Measurements from ENCODE around the gene USP6.
"Not testable (repeated sequence)": the region's sequence is repeated elsewhere in the genome, so short reads cannot be mapped to it uniquely, and the experiment has no call there.

Gene USP6

DNA sequence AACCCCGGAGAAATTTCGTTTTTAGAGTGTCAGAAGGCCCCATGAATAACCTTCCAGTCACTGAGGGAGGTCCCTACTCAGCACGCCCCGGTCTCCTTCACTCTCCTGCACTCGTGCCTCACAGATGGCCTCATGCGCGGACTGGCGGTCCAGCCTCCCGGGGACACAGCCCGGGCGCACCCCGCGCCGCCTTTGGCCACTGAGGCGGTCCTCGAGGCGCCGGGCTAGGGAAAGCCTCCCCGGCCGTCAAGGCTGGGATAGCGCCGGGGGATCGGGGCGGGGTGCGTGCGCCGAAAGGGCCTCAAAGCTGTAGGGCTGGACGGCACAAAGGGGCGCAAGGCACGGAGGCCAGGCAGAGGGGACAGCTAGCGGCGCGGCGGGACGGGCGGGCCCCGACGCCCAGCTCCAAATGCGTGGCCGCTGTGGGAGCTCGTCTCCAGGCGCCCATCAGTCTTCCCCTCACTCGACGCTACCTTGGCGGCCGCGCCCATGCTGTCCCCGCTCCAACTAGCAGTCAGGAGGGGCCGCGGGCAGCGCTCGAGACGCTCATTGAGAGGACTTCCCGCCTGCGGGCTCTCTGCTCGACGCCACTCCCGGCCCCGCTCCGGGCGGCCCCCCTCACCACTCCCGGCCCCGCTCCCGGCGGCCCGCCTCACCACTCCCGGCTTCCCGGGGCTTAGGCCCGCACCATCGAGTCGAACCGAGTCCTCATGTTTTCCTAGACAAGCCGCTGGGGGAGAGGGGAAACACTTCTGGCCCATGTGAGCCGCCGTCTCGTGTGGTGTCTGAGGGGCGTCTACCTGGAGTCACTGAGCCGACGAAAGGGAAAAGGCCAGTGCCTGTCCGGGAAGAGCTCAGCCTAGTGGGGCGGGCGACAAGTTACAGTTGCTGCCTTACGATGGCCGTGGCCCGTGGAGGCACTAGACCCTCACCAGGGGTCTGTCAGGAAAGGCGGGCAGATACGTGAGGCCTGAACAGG is at the start of gene USP6:
Gene USP6 (plus strand): TSS at position 360 of the 979 bp plus-strand sequence. CDS start 14,336 bp downstream, outside the sequence.
- no peak for DNase-seq

DNA sequence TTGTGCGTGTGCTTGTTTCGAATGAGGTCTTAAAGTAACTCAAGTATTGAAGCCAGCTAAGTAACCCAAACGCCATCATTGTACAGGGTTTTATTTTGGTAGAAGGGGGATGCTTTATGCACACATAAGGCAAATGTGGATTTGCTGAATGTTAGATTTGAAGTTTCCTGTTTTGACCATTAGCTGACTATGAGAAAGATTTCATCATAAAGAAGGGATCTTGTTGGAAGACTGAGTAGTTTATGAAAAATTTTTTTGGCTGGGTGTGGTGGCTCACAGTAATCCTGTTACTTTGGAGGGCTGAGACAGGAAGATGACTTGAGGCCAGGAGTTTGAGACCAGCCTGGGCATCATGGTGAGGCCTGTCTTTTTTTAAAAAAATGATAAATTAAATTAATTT is 47.6 kb upstream of the USP6 start:
- no peak for DNase-seq

DNA sequence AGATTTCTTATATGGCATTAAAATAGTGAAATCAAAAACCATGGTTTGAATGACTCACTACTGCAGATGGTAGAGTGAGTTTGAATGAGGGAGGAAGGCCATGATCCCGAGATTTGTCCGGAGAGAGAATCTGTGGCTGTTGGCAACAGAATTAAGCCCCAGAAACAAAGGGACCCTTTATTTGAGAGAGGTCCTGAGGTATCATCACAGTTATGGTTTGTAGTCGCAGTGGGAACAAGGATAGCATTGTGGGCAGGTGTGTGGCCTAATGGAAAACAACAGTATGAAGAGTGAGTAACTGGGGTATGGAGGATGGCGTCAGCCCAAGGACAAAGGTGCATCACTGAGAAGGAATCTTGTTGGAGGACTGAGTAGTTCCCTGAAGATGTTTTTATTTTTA is 46.1 kb upstream of the USP6 start:
- no peak for DNase-seq

DNA sequence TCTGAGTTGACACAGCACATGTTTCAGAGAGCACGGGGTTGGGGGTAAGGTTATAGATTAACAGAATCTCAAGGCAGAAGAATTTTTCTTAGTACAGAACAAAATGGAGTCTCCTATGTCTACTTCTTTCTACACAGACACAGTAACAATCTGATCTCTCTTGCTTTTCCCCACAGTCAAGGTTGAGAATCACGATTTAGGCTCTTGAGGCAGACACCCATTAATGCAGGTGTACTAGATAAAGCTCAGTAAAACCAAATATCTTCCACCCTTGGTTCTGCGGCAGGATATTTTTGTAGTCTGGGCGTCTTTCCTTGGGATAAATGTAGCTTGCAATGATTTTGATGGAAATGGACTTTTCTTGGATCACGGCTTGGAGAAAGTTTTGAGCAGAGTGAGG is 40.4 kb upstream of the USP6 start:
- DNase-seq: not testable (repeated sequence)

DNA sequence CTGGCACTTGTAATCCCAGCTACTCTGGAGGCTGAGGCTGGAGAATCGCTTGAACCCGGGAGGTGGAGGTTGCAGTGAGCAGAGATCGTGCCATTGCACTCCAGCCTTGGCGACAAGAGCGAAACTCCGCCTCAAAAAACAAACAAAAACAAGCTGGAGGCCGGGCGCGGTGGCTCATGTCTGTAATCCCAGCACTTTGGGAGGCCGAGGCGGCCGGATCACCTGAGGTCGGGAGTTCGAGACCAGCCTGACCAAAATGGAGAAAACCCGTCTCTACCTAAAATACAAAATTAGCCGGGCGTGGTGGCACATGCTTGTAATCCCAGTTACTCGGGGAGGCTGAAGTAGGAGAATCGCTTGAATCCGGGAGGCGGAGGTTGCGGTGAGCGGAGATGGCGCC is 38.6 kb upstream of the USP6 start:
- DNase-seq: not testable (repeated sequence)

DNA sequence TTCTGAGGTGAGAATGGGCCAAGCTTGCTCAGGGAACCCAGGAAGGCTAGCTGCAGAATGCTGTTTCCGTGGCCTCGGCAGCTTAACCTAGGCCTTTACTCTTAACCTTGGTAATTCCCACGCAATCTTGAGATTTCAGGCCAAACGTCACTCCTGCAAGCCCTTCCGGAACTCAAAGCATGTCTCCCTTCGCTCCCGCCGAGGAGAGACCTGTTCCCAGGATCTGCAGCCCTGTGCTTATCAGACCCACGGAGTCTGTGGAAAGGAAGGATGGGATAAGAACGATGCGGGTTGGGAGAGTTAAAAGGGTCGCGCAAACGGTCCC is 38.1 kb upstream of the USP6 start:
- no peak for DNase-seq

DNA sequence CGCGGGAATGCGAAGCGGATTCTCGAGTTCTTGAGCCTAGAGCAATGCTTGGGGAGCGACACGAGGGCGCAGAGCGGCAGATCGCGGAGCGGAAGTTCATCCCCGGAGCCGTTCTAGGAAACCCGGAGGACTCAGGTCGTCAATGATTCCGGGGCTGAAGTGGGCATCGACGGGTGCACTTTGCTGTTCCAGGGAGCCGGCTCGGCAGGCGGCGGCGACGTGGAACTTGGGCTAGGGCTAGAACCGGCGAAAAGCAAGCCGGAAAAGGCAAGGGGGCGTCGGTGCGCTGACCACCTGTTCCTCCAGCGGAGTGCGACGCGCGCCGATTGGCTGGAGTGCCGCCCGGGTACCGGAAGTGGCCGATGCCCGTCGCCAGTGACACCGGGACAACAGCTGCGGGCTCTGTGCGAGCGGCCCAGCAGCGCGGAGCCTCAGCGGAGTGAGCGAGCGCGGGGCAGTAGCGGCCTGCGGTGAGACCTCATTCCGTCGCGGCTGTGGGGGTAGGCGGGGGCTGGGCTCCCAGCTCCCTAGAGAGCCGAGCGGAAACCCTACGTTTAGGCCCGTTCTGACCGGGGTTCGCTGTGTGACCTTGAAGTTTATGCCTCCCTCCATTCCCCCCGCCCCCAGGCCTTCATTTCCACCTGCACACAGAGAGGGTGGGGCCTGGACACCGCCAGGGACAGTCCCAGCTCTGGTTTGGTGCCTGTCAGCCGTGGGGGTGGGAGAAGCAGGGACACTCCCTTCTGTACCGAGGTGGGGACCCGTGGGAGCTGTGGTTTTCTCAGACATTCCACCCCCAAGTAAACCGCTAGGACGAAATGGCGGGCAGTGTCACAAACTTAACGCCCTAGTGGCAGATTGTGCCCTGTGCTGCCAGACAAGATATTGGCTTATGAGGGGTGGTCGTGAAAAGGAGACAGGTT is 37.5 kb upstream of the USP6 start, which contains the start of gene ZFP3:
Gene ZFP3 (plus strand): TSS at position 362 of the 923 bp plus-strand sequence. CDS start 13,038 bp downstream, outside the sequence.
- no peak for DNase-seq

DNA sequence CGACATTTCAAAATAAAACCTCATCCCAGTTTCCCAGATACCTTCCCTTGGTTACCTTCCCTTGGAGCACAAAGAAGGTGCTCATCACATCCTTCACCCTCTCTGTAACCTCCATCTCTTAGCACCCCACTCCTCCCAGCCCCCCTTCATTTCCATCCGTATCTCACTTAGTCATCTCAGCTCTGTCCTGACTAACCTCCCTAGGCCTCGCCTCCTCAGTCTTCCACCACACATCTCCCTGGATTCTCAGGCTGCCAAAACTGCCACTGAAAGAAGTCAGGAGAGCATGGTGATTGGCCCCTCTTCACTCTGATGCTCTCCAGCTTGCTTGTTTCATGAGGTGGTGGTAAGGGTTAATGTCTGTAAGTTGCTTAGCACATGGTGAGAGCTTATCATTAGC is 35.2 kb upstream of the USP6 start:
- no peak for DNase-seq

DNA sequence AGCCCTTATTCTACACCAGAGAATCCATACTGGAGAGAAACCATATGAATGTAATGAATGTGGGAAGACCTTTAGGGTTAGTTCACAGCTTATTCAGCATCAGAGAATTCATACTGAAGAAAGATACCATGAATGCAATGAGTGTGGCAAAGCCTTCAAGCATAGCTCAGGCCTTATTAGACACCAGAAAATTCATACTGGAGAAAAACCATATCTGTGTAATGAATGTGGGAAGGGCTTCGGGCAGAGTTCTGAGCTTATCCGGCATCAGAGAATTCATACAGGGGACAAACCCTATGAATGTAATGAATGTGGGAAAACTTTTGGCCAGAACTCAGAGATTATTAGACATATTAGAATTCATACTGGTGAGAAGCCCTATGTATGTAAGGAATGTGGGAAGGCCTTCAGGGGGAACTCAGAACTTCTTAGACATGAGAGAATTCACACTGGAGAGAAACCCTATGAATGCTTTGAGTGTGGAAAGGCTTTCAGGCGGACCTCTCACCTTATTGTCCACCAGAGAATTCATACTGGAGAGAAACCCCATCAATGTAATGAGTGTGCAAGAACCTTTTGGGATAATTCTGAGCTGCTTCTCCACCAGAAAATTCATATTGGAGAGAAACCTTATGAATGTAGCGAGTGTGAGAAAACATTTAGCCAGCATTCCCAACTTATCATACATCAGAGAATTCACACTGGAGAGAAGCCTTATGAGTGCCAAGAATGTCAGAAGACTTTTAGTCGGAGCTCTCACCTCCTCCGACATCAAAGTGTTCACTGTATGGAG is 23.4 kb upstream of the USP6 start:
- no peak for DNase-seq

DNA sequence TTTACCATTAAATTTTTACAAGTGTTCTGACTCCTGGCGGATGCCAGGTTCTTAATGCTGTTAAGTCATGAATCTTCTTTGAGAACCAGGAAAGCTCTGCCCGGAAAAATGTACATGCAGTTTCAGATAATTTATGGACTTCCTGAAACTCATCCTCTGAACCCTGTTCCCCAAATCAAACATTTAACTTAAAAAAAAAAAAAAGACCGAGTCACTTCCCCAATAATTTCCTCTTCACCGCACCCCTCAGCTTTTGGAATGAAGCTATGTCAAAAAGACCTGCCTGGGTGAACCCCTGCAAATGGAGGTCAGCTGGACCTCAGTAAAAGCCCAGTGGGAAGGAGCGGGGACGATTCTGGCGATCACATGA is 19.1 kb upstream of the USP6 start:
- DNase-seq: no peak

DNA sequence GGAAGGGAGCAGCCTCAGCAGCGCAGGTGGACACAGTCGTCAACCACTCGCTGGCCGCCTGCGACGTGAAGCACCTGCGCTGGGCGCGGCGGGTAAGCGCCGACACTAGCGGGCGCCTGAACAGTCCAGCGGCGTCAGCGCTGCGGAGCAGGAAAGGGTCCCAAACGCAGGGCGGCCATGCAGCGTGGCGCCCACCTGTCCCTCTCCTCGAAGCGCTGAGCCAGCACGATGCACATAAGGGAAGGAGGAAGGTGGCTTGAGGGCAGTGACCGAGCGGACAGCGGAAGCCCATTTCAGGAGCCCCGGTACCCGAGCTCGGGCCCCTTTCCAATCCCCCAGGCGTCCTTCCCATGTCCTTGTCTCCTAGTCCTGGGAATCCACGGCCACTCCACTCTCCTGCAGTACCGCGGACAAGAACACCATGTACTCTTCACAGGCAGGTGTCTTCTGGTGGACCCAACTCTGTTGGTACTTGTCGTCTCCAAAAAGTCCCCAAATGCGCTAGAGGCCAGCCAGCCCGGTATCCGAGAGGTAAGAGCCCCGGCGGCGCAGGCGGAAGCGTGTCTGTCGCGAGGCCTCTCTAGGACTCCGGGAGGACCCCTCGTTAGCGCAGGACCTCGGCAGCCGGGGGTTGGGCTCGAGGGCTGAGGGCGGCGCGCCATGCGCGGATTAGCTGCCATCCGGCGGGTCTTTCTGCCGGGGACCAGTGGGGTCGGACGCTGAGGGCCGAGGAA is 18.6 kb upstream of the USP6 start:
- no peak for DNase-seq

DNA sequence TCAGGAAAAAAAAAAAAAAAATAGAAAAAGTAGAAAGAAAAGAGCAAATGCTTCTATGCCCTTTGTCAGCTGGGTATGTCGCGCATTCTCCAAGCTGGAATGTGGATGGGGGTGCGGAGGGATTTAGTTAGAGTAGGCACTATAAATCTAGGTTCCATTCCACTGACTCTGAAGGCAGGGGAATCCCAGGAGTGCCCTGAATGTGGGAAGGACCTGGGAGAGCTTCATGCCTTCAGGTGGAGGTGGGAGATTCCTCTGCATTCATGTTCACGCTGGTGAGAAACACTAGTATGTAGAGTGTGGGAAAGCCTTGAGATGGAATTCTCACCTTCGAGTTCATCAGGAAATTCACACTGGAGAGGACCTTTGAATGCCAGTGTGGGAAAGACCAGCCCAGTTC is 16.6 kb upstream of the USP6 start:
- no peak for DNase-seq

DNA sequence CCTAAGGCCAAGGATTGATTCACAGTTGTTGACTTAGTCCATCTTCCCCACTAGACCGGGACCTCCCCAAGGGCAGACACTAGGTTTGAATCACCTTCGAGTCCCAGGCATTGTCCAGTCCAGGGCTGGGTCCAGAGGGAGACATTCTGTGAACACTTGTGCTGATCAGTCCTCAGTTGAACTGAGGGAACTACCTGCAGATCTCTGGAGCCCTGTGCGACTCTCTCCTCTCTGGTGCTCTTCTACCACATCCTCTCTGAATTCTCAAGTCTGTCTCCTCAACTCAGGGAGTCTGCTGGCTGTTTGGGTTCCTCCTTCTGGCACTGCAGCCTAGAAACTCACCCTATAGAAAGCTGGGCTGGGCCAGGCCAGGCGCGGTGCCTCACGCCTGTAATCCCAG is 15.0 kb upstream of the USP6 start:
- DNase-seq: no peak

DNA sequence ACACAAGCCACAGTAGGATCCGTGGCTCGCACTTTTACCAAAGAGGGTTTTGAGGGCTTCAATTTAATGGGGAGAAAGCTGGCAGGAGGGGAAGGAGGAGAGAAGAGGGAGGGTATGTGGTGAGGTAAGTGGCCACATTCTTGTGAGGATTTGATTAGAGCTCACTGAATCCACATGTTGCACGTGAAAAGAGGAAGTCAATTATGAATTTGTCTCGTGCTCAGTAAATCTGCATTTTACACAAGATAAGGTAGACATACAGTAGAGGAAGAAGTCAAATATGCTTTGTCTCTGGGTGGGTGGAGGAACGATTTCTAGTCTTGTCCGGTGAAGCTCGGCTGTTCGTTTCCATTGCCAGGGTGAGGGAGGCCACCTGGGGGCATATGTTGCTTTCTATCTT is 5.0 kb upstream of the USP6 start:
- no peak for DNase-seq

DNA sequence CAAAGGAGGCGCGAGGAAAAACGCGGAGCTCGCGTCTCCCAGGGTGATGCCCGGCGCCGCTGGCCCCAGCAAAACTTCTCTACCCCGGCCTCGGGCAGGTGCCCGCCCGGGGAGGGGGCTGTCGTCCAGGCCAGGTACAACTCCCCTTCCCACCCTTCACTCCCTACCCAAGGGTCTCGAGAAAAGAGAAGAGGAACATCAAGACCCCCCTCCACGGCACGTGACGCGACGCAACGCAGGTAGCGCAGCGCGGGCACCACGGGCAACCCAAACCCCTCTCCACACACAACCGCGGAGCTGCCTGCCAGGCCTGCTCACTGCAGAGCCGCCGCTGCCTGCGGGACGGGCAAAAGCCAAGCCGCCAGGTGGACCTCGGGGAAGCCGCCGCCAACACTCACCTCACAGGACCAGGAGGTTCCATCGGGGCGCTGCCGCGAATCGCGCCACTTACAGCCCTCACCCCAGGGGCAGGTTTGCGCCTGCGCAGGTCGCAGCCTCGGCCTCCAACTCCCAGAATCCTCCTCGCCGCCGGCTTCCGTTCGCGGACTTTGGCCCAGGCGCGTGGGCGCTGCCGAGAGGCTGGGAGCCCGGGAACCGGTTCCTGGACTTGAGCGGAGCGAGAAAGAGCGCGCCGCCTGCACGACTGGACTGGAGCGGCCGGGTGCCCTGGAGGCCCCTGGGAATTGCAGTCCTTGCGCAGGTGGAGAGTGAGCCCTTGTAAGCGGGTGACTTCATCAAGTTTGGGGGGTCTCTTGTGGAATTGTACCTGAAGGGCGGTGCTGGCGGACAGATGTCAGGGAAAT is 4.2 kb upstream of the USP6 start, which contains the start of gene ZNF232:
Gene ZNF232 (minus strand): TSS at position 477 of the 803 bp plus-strand sequence. CDS start 56 bp downstream, at position 421.
- DNase-seq: no peak

DNA sequence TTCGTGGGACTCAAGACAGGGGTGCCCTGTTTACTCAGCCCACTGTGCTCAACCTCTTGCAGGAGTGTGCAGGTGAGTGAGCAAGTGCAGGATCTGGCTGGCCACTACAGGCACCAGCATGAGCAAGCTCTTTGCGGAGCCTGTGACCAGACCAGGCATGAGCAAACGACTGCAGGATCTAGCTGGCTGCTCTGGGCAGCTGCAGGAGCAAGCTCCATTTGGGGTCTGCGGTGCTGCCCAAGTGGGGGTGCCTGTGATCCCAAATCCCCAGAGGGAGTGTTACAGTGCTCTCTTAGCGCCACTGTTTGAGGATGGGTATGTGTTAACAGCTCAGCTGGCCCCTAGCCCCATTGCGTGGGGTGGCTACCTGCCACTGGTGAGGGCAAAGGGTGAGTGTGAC is 2.4 kb downstream of the USP6 start:
- DNase-seq: no peak

DNA sequence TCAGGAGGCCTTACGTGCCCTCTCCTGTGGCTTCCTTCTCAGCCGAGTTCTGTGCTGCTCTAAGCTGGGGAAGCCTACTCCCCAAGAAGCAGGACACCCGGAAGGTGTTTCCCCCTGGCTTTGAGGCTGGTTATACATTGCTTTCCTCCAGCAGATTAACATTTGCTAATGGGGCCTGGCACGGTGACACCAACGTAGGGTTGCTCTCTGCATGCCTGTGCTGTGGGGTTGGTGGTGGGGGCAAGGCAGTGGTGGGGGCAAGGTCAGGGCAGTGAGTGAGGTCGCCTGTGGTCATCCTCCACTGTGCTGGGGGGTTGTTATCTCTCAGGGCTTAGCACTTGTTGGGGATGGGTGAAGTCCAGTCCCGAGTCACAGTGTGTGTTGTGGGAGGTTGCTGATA is 4.2 kb downstream of the USP6 start:
- no peak for DNase-seq

DNA sequence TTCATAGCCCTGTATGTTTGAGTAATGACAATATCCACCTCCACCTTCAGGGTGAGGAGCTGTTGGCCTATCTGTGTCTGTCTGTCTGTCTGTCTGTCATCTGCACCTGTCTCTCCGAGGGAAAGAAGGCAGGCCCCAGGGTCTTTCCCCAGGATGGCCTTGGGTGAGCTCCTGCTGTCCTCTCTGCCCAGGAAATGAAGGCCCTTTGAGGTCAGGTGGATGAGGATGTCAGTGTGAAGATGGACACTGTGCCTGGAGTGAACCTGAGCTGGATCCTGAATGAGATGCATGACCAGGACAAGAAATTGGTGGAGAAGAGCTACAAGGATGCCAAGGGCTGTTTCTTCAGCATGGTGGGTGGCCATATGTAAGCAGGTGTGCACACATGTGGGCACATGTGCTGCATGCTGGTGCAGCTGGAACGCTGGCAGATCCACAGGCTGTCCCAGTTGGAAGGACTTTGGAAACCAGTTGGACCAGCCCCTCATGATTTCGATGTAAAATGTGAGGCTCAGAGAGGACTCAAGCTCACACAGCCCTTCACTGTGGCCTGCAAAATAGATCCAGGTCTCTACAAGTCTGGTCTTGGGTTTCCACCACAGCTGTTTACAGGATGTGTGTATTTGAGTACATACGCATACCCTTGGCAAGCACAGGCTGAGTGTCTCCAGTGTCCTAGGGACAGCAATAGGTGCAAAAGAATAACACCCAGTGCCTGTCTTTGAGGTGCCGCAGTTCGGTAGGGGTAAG is 4.8 kb downstream of the USP6 start:
- not testable (repeated sequence) for DNase-seq

DNA sequence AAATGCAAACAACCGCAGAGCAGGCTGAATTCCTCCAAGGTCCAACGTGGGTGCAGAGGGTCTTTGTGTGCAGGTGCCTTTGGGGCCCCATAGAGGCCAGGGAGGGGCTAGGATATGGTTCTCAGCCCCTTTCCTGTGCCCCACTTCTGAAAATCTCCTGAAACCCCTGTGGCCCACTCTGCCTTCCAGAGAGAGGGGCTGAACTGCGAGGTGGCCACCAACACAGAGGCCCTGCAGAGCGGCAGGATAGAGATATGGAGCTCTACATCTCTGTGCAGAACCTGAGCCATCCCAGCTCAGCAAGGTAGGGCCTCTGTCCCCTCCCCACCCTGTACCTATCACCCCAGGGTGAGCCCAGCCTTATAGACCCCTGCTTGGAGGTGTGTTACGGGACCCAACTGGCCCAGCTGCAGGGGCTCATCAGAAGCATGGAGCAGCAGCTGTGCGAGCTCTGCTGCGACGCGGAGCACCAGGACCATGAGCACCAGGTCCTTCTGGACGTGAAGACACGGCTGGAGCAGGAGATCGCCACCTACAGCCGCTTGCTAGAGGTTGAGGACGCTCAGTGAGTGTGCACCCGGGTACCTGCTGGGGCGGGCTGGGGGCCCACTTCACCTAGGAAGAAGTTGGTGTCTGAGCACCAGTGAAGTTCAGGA is 5.5 kb downstream of the USP6 start:
- DNase-seq: no peak

DNA sequence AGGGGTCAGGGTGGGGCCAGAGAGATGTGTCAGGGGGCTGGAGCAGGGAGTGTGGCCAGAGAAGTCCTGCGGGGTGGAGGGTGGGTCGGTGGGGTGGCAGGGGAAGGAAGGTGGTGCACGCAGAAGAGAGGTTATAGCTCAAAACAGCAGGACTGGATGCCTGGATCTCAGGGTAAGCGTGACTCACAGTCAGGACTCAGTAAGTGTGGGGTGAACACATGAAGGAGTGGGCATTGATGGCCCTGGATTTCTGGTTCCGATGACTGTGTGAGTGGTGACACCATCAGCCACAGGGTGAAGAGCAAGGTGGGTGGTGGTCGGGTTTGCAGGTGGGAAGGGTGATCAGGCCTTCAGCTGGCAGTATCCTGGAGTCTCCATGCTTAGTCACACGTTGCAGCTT is 6.2 kb downstream of the USP6 start:
- DNase-seq: not testable (repeated sequence)

Measured in cortex of kidney (tissue), 1 donor.